ENCODE measurements around the gene MPDU1. TPM values are rescaled to one million over a fixed set of nuclear protein-coding genes. Genes with fewer than 3 reads are reported as not detected.

The MPDU1 gene
- total and polyA plus RNA-seq, 2 of the 13 experiments (the other 11 are each of a cell fraction or from before 2014, with no cell fraction given), result 112 to 167 TPM

DNA sequence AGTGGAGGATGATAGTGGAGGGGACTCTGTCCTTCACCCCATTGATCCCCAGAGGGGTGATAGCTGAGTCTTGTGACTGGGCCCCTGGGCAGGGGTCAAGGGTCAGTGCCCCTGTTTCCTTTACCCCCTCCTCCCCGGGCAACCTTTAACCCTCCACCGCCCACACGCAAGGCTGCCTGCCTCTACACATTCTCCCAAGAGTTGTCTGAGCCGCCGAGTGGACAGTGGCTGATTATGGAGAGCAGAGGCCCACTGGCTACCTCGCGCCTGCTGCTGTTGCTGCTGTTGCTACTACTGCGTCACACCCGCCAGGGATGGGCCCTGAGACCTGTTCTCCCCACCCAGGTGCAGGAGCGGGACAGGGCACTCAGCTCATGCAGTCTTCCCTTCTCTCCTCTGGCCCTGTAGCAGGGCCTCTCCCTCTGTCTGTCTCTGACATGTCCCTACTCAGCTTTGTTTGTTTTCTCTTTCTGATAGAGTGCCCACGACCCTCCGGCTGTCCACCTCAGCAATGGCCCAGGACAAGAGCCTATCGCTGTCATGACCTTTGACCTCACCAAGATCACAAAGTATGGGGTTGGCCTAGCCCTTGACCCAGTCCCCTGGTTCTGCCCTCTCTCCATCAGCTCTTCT lies 46.4 kb downstream of the MPDU1 start, which contains the start of gene SHBG:
SHBG (plus strand) TSS at position 197 of the 633 bp plus-strand sequence; CDS start at position 235, 38 bp downstream.
- Histone ChIP-seq H3K79me2 (ENCODE audit: insufficient read depth, low read length) (peaks cover 15% of the 10 kb centered on the region), H3K36me3 (replicated peaks in 1 of 2; ENCODE audit: control insufficient read depth in 1 of 2, insufficient read depth in 2 of 2, low read length in 2 of 2) (no peaks in the 10 kb centered on the region), H2AFZ (ENCODE audit: low read length) (no peak within 1 kb of the TSS), H3K4me1 (ENCODE audit: insufficient read depth, low read length) (peaks cover 68% of the 10 kb centered on the region), H3K4me2 (ENCODE audit: low read depth, low read length) (peak within 1 kb of the TSS; percentile 86), H3K4me3 (replicated peaks in 1 of 3; ENCODE audit: insufficient read depth in 1 of 3, low read depth in 2 of 3, low read length in 3 of 3) (peak within 1 kb of the TSS; percentile 38 to 64 (median 39)), H3K27ac (ENCODE audit: extremely low read length, insufficient read depth, low read length) (peak within 1 kb of the TSS; percentile 25), H3K9ac (ENCODE audit: insufficient read depth, low read depth, low read length) (peak within 1 kb of the TSS; percentile 60), H3K27me3 (ENCODE audit: control insufficient read depth in 1 of 2, insufficient read depth in 2 of 2, low read length in 2 of 2) (no peaks in the 10 kb centered on the region; a peak in 1 of 5 replicates), H4K20me1 (ENCODE audit: insufficient read depth, low read length) (no peaks in the 10 kb centered on the region), H3K9me3 (ENCODE audit: low read length) (no peaks in the 10 kb centered on the region)
- ChIA-PET POLR2A (interaction anchor here (1.1 to 4.4 kb wide), 8 partner anchors 12 to 226 kb away, joined by 4 to 56 read pairs (median 8); partner anchors contain the start of genes ATP1B2, CD68, FXR2 and MPDU1), CTCF (ENCODE audit: low intra/inter-chr PET ratio, low total read pairs) (no interaction called here)
- in situ Hi-C loops (cut with HindIII; ENCODE audit: extremely low pct_ligation_motif_present, low pct_unique_long_range_greater_than_20kb), result loop anchor here (5.0 kb wide), 2 partner anchors 57 to 87 kb away; partner anchors contain the start of genes DNAH2, TP53 and WRAP53
- ATAC-seq (peak; percentile 15), DNase-seq (ENCODE audit: low spot score) (no peak), FAIRE-seq (no peak)
- WGBS (ENCODE audit: low lambda C conversion rate), result 0% methylated on average over 11 of the region's 13 CpGs
- intact Hi-C loops (cut with micrococcal nuclease; ENCODE audit: unreplicated experiment), result loop anchor here (5.0 kb wide), 2 partner anchors 42 to 57 kb away; partner anchors contain the start of genes TP53 and WRAP53
- BruUV-seq (replicated peaks), result no TSS peak
- TF ChIP-seq ZBTB10 (CRISPR knock-in tag; IDR thresholded peaks at IDR 0.05; ENCODE audit: borderline replicate concordance) (peak; percentile 91; the same call in 1 of the 2 replicates), HNF4G (IDR thresholded peaks at IDR 0.05; ENCODE audit: borderline replicate concordance, low read depth, low read length) (peak; percentile 86), HNF4G (CRISPR knock-in tag; IDR thresholded peaks at IDR 0.05; ENCODE audit: borderline replicate concordance, low read depth) (peak; percentile 59; the same call in 1 of the 2 replicates), GABPB1 (CRISPR knock-in tag; IDR thresholded peaks at IDR 0.05) (peak; percentile 28; the same call in 1 of the 2 replicates), MEIS1 (CRISPR knock-in tag; IDR thresholded peaks at IDR 0.05; ENCODE audit: borderline replicate concordance) (0 out of 2 replicates have a peak, but pooled peaks have one; percentile 18), MLLT10 (CRISPR knock-in tag; IDR thresholded peaks at IDR 0.05) (no peak), ZNF75D (CRISPR knock-in tag; IDR thresholded peaks at IDR 0.05; ENCODE audit: borderline replicate concordance) (no peak), GABPA (IDR thresholded peaks at IDR 0.05; ENCODE audit: low read depth, low read length) (no peak), GABPA (CRISPR knock-in tag; IDR thresholded peaks at IDR 0.05; ENCODE audit: low read depth) (0 out of 2 replicates have a peak, but pooled peaks have one; percentile 16), ZNF589 (CRISPR knock-in tag; conservative IDR thresholded peaks at IDR 0.05) (0 out of 2 replicates have a peak, but pooled peaks have one; percentile 60), ZNF547 (CRISPR knock-in tag; IDR thresholded peaks at IDR 0.05) (0 out of 2 replicates have a peak, but pooled peaks have one; percentile 45), ZFX (CRISPR knock-in tag; IDR thresholded peaks at IDR 0.05; ENCODE audit: low read depth) (peak; percentile 50; the same call in 1 of the 2 replicates), ZSCAN12 (CRISPR knock-in tag; IDR thresholded peaks at IDR 0.05) (no peak), TFE3 (CRISPR knock-in tag; IDR thresholded peaks at IDR 0.05) (peak; percentile 87), TFDP1 (CRISPR knock-in tag; IDR thresholded peaks at IDR 0.05; ENCODE audit: borderline replicate concordance) (peak; percentile 42; the same call in 1 of the 2 replicates), ZNF350 (CRISPR knock-in tag; IDR thresholded peaks at IDR 0.05; ENCODE audit: borderline replicate concordance, low read depth) (peak; percentile 47; the same call in 1 of the 2 replicates), GFI1 (CRISPR knock-in tag; IDR thresholded peaks at IDR 0.05; ENCODE audit: borderline replicate concordance) (0 out of 2 replicates have a peak, but pooled peaks have one; percentile 25), HNF4A (CRISPR knock-in tag; IDR thresholded peaks at IDR 0.05) (peak; percentile 75), PHF21A (CRISPR knock-in tag; IDR thresholded peaks at IDR 0.05) (peak; percentile 54; the same call in 1 of the 2 replicates)

All from HepG2 (cell line).